Measurements from ENCODE around the gene SRGAP2C.
"Not testable (repeated sequence)": the region's sequence is repeated elsewhere in the genome, so short reads cannot be mapped to it uniquely, and the experiment has no call there.

DNA sequence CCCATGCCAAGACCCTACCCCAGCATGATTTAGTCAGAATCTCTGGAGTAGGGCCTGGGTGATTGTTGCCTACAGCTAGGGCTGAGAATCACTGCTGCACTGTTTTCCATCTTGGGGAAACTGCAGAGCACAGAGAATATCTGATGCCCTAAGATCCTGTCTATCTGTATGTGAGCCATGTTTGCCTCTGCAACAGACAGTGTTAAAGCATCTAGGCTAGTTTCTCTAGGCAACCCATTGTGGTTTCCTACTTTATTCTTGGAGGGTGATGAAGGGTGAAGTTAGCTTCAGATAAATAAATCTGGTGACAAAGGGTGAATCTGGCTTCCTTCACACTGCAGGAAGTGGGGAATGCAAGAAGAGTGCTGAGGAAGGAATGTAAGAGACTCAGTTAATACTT is 147.4 kb downstream of the SRGAP2C start:
- not testable (repeated sequence) for TF ChIP-seq POLR2A, EP300 (IDR thresholded peaks at IDR 0.05)
- TF ChIP-seq, protein P1, sequence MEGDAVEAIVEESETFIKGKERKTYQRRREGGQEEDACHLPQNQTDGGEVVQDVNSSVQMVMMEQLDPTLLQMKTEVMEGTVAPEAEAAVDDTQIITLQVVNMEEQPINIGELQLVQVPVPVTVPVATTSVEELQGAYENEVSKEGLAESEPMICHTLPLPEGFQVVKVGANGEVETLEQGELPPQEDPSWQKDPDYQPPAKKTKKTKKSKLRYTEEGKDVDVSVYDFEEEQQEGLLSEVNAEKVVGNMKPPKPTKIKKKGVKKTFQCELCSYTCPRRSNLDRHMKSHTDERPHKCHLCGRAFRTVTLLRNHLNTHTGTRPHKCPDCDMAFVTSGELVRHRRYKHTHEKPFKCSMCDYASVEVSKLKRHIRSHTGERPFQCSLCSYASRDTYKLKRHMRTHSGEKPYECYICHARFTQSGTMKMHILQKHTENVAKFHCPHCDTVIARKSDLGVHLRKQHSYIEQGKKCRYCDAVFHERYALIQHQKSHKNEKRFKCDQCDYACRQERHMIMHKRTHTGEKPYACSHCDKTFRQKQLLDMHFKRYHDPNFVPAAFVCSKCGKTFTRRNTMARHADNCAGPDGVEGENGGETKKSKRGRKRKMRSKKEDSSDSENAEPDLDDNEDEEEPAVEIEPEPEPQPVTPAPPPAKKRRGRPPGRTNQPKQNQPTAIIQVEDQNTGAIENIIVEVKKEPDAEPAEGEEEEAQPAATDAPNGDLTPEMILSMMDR (IDR thresholded peaks at IDR 0.05) = not testable (repeated sequence)
